NCI-H2029 treated with DMSO at 0.1 percent for 48 hours (cell line): ENCODE measurements around the gene GGN.
"Not testable (repeated sequence)": the region's sequence is repeated elsewhere in the genome, so short reads cannot be mapped to it uniquely, and the experiment has no call there.

Source experiments
- DNase-seq: peaks from one replicate; lab custom pipeline; 2025; lab: John Stamatoyannopoulos, UW

GGN gene

GRCh38 chr19:38386971-38387549 is 774 bp downstream of the GGN start:
- no peak for DNase-seq

GRCh38 chr19:38386300-38386970 is 1.4 kb downstream of the GGN start:
- DNase-seq, result no peak

- DNase-seq, result no peak
Observed at GRCh38 chr19:38385804-38386257, 2.0 kb downstream of the GGN start.

GRCh38 chr19:38385057-38385803 is 2.6 kb downstream of the GGN start:
- DNase-seq, result no peak

GRCh38 chr19:38384209-38385027 is 3.4 kb downstream of the GGN start:
- no peak for DNase-seq

GRCh38 chr19:38383743-38384142 is 4.1 kb downstream of the GGN start:
- no peak for DNase-seq

- DNase-seq, result no peak
Observed at GRCh38 chr19:38383184-38383583, 4.7 kb downstream of the GGN start.

GRCh38 chr19:38381138-38381537 is 6.7 kb downstream of the GGN start:
- DNase-seq, result no peak

GRCh38 chr19:38378866-38379265 is 9.0 kb downstream of the GGN start:
- no peak for DNase-seq

- DNase-seq, result no peak
Observed at GRCh38 chr19:38377052-38377451, 10.8 kb downstream of the GGN start.

GRCh38 chr19:38376576-38376975 is 11.3 kb downstream of the GGN start:
- DNase-seq, result no peak

- DNase-seq, result no peak
Observed at GRCh38 chr19:38375748-38376147, 12.1 kb downstream of the GGN start.

- DNase-seq, result no peak
Observed at GRCh38 chr19:38375098-38375493, 12.7 kb downstream of the GGN start.

- DNase-seq, result peak; percentile 93
Observed at GRCh38 chr19:38374332-38375097, 13.3 kb downstream of the GGN start, which contains the start of gene PSMD8. Gene PSMD8, plus strand, starts transcription at chr19:38374571. Its CDS starts 31 bp downstream, at chr19:38374602.

GRCh38 chr19:38373907-38374331 is 13.9 kb downstream of the GGN start:
- no peak for DNase-seq

- DNase-seq, result no peak
Observed at GRCh38 chr19:38371081-38371480, 16.8 kb downstream of the GGN start.

- DNase-seq, result no peak
Observed at GRCh38 chr19:38370299-38370698, 17.5 kb downstream of the GGN start.

- DNase-seq, result no peak
Observed at GRCh38 chr19:38369584-38369983, 18.2 kb downstream of the GGN start.

- no peak for DNase-seq
Observed at GRCh38 chr19:38367041-38367440, 20.8 kb downstream of the GGN start.

GRCh38 chr19:38362946-38363688 is 24.7 kb downstream of the GGN start:
- not testable (repeated sequence) for DNase-seq
